HG02852 (cell line): ENCODE measurements around the gene TCEANC.

Source experiments
- ATAC-seq: cut with Tn5 transposase; IDR thresholded peaks from one replicate; pipeline ENCODE4 v1.9.1; 2021; ENCODE audit warnings: mild to moderate bottlenecking, moderate library complexity; ENCODE audit not compliant: unreplicated experiment

Gene TCEANC

DNA sequence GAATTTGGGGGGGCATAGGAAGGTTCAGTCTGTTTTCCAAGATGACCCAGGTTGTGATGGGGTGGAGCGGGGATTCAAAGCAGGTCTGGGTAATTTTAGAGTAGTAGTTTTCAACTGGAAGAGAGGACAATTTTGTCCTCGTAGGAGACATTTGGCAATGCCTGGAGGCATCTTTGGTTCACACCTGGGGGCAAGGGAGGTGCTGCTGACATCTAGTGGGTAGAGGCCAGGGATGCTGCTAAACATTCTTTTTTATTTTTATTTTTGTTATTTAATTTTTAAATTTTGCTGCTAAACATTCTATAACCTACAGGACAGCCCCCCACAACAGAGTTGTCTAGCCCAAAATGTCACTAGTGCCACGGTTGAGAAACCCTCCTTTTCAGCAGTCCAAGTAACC, 37.9 kb downstream of the TCEANC start:
- no peak for ATAC-seq

DNA sequence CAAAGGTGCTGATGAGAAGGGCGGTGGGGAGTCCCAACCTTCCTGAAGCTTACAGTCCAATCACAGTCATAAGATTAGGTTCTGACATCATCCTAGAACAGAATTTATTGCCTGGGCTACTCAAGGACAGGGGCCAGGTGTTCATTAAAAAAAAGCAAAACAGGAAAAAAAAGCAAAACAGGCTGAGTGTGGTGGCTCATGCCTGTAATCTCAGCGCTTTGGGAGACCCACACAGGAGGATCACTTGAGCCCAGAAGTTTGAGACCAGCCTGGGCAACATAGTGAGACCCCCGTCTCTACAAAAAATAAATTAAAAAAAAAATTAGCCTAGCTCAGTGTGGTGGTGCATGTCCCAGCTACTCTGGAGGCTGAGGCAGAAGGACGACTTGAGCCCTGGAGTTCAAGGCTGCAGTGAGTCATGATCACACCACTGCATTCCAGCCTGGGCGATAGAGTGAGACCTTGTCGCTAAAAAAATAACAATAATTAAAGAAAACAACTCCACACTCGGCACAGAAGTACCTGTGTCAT, 39.0 kb downstream of the TCEANC start:
- ATAC-seq: no peak

DNA sequence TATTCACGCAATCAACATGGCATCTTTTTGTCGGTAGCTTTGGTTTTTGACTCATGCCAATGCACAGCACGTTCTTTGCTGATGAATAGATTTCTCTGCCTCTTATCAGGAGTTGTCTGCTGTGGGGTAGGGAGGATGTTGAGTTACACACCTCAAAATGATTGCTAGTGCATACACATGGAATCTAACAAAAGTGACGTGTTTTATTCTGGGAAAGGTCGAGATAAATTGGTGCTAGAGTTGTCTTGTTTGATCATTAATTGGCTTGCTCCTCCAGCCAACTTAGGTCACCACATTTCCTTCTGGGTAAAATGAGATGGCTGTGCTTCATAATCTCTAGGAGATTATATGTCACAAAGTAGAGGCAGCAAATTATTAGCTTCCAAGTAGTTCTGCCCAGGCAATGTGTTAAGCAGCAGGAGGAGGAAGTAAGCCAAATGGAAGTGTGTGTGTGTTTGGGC, 39.9 kb downstream of the TCEANC start:
- no peak for ATAC-seq

DNA sequence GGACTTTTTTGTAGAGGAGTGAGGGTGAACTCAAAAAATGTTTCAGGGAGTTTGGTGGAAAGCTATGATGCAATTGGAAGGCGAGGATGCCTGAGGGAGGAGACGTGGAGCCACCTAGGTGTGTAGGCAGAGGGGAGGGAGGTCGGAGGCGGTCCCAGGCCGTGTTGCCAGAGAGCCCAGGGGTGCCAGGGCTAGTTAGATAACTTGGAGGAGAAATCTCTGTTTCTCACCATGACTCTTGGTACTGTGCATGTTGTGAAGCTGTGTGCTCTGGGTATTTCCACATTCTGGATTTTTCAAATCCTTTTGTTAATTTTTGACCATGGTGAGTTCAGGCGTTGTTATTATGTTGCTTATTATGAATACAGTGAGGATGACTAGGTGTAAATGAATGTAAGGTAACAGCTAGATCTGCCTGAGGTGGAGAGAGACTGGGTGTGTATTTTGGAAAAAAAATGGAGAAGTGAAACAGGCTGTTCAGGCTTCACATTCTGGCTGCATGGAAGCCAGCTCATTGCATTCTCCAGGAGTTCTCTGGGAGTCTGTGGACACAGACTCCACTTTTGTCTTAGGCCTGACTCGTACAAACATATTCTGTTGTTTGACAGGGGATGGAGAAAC, 40.5 kb downstream of the TCEANC start:
- ATAC-seq: no peak

DNA sequence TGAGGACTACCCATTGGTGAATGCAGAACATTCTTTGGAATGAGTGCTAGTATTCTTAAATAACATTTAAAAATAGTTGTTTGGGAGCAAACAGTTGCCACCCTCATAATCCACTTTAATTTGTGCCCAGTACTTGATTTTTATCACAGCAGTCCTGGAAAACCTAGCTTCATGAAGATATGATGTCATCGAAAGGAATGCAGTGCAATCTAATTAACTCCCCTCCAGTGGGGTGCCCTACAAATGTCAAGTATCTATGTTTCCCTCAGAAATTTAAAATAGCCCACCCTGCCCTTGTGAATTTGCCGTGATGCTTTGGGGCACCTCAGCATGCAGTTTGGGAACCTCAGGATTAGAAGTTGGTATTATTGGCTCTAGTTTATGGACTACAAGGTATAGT, 41.4 kb downstream of the TCEANC start:
- no peak for ATAC-seq

DNA sequence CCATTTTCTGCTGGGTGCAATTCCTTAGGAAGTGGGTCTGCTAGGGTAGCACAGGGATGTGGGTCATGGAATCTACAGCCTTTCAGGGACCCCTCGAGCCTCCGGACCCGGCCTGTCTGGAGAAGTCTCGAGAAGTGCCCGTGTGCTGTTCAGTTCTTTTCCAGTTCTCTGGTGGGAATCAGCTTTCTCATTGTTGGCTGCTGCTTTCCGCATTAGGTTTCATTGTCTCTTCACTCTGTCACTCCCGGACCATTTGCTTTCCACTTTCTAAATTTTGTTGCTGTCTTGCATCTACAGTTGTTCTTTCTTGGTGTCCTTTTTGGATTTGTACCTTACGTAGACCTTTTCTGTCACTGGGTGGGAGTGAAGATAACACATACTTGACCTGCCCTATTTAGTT, 42.0 kb downstream of the TCEANC start:
- ATAC-seq: no peak

DNA sequence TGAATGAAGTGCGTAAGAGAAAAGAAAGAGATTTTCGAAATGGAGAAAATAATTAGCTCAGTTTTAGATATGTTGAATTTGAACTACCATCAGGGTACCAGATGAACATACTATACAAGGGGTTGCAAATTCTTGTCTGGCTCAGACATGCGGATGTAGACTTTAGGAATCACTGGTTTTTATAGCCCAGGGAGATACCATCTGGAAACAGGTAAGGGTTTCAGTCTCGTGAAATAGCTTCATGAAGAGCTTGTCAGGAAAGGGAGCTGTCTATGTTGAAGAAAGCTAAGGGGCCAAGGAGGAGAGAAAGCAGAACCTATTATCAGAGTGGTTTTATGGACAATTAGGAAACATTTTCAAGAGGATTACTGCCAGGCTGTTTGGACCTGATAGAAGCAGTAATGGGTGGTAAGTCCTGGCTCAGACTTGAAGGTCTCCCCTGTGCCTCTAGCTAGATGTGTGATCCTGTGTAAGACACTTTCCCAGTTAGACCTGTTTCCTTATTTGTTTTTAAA, 42.7 kb downstream of the TCEANC start:
- no peak for ATAC-seq

DNA sequence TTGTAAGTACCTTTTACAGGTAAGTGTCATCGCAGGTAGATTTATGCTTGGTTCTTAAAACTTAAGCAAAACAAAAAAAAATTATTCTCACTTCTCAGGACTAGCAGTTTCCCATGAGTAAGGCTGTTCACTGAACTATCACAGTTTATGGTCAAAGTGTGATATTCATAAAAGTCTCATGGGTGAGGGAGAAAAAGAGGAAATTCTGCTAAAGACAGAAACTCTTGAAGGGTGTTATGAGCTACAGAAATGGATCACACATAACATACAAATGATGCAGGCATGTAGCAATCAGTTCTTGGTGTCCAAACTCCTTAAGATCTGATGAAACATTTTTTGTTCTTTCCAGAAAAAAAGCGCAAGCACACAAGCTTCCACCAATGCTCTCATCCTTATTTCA, 44.5 kb downstream of the TCEANC start:
- peak; percentile 50 for ATAC-seq

DNA sequence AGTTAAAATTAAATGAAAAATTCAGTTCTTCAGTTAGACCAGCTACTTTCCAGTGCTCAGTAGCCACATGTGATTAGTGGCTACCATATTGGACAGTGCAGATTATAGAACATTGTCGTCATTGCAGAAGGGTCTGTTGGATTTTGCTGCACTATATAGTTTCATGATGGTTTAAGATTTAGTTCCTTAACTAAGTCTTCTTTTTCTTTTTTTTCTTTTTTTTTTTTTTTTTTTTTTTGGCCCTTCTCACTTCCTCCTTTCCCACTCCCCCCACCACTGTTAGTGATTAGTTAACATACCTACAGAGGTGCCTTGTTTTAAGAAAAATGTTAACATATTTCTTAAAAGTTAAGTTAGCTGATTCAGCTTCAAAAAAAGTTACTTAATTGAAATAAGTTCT, 45.0 kb downstream of the TCEANC start:
- ATAC-seq: no peak

DNA sequence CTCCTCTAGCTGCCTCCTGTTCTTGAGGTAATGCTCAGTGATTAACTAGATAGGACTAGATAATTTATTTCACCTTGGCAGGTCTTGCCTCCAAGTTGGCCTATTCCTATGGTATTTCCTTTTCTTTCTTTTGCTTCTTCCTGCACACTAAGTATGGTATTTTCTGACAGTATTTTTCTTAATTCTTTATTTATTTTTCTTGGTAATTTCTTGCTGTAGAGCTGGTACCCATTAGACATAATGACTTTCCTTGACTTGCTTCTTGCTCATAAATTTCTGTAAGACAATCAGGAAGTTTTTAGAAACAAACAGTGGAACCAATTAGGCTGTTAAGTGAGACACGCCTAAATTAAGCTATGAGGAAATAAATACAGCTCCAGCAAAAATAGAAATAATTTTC, 45.5 kb downstream of the TCEANC start:
- ATAC-seq: no peak

DNA sequence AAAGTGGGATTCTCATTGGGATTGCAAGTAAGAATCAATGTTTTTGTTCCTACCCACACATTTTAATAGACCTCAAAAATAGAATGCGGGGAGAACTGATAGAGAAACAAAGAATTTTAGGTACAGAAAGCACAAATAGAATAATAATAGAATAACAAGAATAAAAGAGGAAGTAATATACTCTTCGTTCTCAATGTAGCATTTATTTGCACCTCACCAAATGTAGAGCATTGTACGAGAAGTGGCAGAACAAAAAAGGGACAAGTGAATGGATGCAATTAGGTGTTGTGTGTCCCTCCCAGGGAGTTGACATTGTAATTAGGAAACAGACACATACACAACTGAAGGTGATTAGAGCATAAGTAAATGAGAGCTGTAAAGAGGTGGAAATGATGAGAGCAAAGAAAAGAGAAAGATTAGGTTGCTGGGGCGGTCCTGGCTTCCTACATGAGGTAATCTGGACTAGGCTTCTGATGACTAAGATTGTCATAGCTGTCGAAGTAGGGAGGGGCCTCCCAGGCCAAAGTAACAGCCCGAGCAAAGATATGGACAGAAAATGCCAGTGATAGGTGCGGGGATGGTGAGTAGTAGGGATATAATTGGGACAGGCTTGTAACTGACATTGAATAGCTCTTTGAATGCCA, 46.4 kb downstream of the TCEANC start:
- ATAC-seq: peak; percentile 71

DNA sequence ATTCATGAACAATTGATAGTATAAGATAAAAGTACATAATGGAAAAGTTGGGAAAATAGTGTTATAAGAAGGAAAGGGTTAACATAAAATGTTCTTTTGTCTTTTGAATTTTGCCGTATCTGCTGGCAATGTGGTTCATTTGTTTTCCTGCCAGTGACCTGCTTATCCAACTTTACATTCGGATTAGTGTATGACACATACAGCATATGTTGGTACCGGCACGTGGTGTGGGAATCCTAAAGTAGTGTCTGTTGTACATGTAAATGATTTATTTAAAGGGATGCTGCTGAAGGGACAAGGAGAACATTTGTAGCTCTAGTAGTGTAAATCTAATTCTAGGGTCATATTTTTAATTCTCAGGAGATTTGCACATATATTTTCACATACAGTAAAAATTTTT, 47.4 kb downstream of the TCEANC start:
- ATAC-seq: no peak

DNA sequence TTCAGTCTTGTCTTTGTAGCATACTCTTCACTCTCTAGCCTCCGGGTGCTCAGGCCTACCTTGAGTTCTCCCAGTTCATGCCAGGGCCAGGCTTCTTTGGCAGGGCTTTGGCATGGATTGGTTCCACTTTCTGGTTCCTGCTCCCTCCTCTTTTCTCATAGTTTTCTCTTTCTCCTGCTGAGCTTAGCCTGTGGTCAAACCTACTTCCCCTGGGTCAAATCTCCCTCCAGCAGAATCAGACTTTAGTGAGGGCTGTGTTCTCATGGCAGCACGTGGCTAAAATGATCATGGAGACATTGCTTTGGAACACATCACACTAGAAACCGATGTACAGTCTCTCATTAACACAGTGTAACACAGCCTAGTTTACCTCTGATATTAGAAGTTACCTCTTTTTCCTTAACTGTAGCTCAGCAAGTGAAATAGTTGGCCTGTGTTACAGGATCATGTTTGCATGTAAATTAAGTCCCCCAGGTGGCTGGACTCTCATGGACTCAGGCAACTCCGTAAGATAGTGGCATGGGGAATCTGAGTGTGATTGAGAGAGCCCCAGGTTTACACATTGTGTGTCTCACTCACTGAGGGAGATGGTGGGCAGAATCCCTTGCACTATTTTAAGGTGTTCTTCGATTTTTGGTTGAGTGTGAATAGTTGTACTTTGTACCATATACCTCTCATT, 49.3 kb downstream of the TCEANC start:
- no peak for ATAC-seq

DNA sequence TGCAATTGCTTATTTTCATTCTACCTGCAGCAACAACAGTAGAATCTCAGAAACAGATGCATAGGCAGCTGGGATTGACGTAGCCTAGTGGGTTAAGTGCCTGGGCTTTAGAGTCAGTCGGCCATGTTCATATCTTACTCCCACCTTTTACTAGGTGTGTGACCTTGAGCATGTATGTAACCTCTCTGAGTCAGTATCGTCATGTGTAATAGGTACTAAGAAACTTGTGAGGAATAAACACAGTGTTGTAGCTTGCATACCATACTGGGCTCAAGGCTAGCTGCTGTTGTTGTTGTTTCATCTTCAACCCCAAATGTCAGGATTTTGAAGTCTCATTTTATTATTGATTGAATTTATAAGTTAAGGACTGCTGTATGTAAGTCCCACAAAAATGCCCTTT, 50.2 kb downstream of the TCEANC start:
- no peak for ATAC-seq

DNA sequence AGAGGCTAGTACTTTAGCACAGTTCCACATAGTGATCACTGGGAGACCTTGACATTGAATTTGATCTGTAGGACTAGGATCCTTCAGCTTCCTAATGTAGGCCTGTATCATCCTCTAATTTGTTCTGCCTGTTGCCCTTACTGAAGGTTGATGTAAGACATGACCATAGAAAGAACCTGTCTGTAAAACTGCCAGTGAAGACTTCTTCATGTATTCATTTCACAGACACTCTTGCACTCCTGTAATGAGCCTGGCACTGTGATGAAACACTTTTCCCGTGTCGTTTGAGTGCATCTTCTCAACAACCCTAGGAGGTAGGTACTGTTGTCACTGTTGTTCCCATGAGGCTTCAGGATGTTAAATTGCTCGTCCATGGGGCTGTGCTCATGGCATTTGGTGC, 50.6 kb downstream of the TCEANC start:
- no peak for ATAC-seq

DNA sequence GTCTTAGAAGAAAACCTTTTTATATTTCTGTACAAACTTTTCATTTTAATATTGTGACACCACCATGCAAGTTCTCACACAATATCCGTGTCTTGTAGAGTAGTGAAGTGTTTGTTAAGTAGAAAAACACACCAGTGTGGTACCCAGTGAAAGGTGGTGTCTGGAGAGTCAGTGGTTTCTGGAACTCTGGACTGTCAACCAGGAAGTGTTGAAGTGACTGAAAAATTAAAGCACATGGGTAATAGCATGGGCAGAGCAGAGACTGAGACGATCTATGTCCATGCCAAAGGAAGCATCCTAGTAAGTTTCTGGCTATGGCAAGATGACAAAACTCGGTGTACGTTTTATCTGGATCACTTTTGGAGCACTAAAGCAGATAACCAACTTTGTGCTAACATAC, 58.2 kb downstream of the TCEANC start:
- ATAC-seq: no peak
